ENCODE data around the gene CLEC4G. TPM values are rescaled to one million over a fixed set of nuclear protein-coding genes. Genes with fewer than 3 reads are reported as not detected.

Gene CLEC4G
- total RNA-seq, 3 donors from 2014 or later (not counting 1 experiment from before 2014, with no cell fraction given) = not detected

GRCh38 chr19:7690779-7691258 is 41.1 kb downstream of the CLEC4G start:
- no peak overlapping the region for H3K4me3 Mint-ChIP-seq
- intact Hi-C loops (cut with micrococcal nuclease) = loop anchor here (1.0 to 5.0 kb wide), 3 partner anchors 10 to 499 kb away; no protein-coding TSS in a partner anchor
- peaks cover 0 to 5% of the 10 kb centered on the region in 2 donors for H3K4me1 Mint-ChIP-seq
- no peak for TF ChIP-seq CTCF (IDR thresholded peaks at IDR 0.05)
- no peaks in the 10 kb centered on the region for H3K36me3 ChIP-seq (ENCODE audit: control insufficient read depth, insufficient read depth, low read length)
- no peaks in the 10 kb centered on the region for H3K27me3 Mint-ChIP-seq (ENCODE audit: low read depth in 2 of 2)
- no peaks in the 10 kb centered on the region for H3K36me3 Mint-ChIP-seq
- H3K4me3 ChIP-seq (ENCODE audit: low read length) = no peak overlapping the region
- peak; percentile 28 to 41 (median 36) for ATAC-seq
- H3K4me1 ChIP-seq (ENCODE audit: control insufficient read depth, insufficient read depth, low read length) = peaks cover 49% of the 10 kb centered on the region
- WGBS (ENCODE audit: insufficient coverage) = 24% methylated on average over 8 of the region's 8 CpGs
- no peaks in the 10 kb centered on the region for H3K27me3 ChIP-seq (ENCODE audit: control insufficient read depth, insufficient read depth, low read length)
- peaks cover 40% of the 10 kb centered on the region for H3K9me3 ChIP-seq (ENCODE audit: control insufficient read depth, insufficient read depth, low read length)
- no peak overlapping the region for H3K27ac Mint-ChIP-seq
- peak; percentile 63 to 69 for DNase-seq
- peak overlapping the region; percentile 81 for H3K27ac ChIP-seq (ENCODE audit: low read length)
- H3K9me3 Mint-ChIP-seq = no peaks in the 10 kb centered on the region

- no peak overlapping the region for H3K4me3 Mint-ChIP-seq
- Histone ChIP-seq H3K27me3 (ENCODE audit: control insufficient read depth, insufficient read depth, low read length) (no peaks in the 10 kb centered on the region), H3K27ac (ENCODE audit: low read length) (no peak overlapping the region), H3K9me3 (ENCODE audit: control insufficient read depth, insufficient read depth, low read length) (peaks cover 40% of the 10 kb centered on the region), H3K4me1 (ENCODE audit: control insufficient read depth, insufficient read depth, low read length) (peaks cover 38% of the 10 kb centered on the region), H3K36me3 (ENCODE audit: control insufficient read depth, insufficient read depth, low read length) (no peaks in the 10 kb centered on the region), H3K4me3 (ENCODE audit: low read length) (no peak overlapping the region)
- H3K27ac Mint-ChIP-seq = no peak overlapping the region
- H3K36me3 Mint-ChIP-seq = no peaks in the 10 kb centered on the region
- ATAC-seq = no peak
- 50% methylated on average over 21 of the region's 23 CpGs for WGBS (ENCODE audit: insufficient coverage)
- peaks cover 0 to 12% of the 10 kb centered on the region in 2 donors for H3K4me1 Mint-ChIP-seq
- DNase-seq = no peak
- no peaks in the 10 kb centered on the region for H3K27me3 Mint-ChIP-seq (ENCODE audit: low read depth in 2 of 2)
- no peak for TF ChIP-seq CTCF (IDR thresholded peaks at IDR 0.05)
- intact Hi-C loops (cut with micrococcal nuclease) = loop anchor here (10.0 kb wide), 1 partner anchor 54 kb away; the partner anchor contains the start of genes PCP2 and STXBP2
- H3K9me3 Mint-ChIP-seq = no peaks in the 10 kb centered on the region
Measured at GRCh38 chr19:7689165-7689564, 42.7 kb downstream of the CLEC4G start.

GRCh38 chr19:7687177-7687576 is 44.7 kb downstream of the CLEC4G start:
- Histone ChIP-seq H3K4me3 (ENCODE audit: low read length) (no peak overlapping the region), H3K9me3 (ENCODE audit: control insufficient read depth, insufficient read depth, low read length) (peaks cover 26% of the 10 kb centered on the region), H3K27ac (ENCODE audit: low read length) (no peak overlapping the region), H3K4me1 (ENCODE audit: control insufficient read depth, insufficient read depth, low read length) (peaks cover 28% of the 10 kb centered on the region), H3K27me3 (ENCODE audit: control insufficient read depth, insufficient read depth, low read length) (no peaks in the 10 kb centered on the region), H3K36me3 (ENCODE audit: control insufficient read depth, insufficient read depth, low read length) (peaks cover 13% of the 10 kb centered on the region)
- ATAC-seq = no peak
- H3K27ac Mint-ChIP-seq = no peak overlapping the region
- peaks cover 5 to 19% of the 10 kb centered on the region in 2 donors for H3K4me1 Mint-ChIP-seq
- H3K36me3 Mint-ChIP-seq = no peaks in the 10 kb centered on the region
- no peak overlapping the region for H3K4me3 Mint-ChIP-seq
- no peak for TF ChIP-seq CTCF (IDR thresholded peaks at IDR 0.05)
- no peaks in the 10 kb centered on the region for H3K9me3 Mint-ChIP-seq
- no peaks in the 10 kb centered on the region for H3K27me3 Mint-ChIP-seq (ENCODE audit: low read depth in 2 of 2)
- intact Hi-C loops (cut with micrococcal nuclease) = loop anchor here (10.0 kb wide), 1 partner anchor 52 kb away; the partner anchor contains the start of genes PCP2 and STXBP2
- no peak for DNase-seq
- WGBS (ENCODE audit: insufficient coverage) = 94% methylated on average over 12 of the region's 12 CpGs

Measured in natural killer cell (primary cell).